GM10847 (cell line): Measurements from ENCODE around the gene CACHD1.

ENCODE experiments used
- POLR2A ChIP-seq: IDR thresholded peaks from 2 replicates; pipeline ENCODE4 v1.6.1; 2011; ENCODE audit not compliant: insufficient read length; ENCODE audit errors: extremely low read depth

Gene CACHD1

GRCh38 chr1:64482720-64483119, 12.8 kb downstream of the CACHD1 start:
- TF ChIP-seq POLR2A, result no peak

DNA sequence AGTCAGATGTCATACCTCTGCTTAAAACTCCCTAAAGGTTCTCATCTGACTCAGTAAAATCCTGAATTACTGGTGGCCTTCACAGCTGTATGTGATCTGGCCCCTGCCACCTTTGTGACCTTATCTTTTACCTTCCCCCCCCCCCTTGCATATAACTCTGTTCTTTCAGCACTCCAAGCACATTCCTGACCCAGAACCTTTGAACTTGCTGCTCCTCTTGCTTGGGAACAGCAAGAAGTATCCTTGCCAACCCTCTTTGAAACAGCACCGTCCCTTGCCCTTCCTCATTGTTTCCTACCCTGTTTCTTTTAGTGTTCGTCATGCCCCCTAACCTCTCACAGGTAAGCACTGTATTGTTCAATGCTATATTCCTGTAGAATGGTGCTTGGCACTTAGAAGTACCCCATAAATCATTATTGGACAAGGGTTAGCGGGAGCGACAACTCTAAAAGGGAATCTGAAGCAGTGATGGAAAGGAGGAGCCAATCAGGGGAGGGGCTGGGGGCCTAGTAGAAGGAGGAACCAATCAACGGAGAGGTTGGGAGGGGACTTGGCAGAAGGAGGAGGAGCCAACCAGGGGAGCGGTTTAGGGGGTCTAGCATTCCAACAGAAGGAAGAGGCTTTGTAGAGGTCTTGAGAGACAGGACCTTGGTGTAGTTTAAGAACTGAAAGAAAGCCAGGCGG, 13.9 kb downstream of the CACHD1 start:
- TF ChIP-seq POLR2A, result no peak

- TF ChIP-seq POLR2A, result no peak
These were observed 14.7 kb downstream of the CACHD1 start for GRCh38 chr1:64484651-64485050.

DNA sequence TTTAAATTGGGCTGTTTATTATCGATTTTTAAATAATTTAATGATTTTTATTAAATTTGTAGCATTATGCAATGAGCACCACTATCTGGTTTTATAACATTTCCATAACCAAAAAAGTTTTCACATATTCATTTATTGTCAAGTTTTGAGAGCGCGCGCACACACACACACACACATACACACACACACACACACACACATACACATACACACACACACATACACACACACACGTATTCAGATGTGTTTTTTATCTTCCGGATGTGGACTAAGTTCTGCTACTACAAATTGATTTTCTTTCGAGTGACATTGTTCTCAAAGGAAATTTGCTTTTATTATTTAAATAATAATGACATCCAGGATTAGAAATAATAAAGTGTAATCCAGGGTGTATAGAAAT, 16.3 kb downstream of the CACHD1 start:
- no peak for TF ChIP-seq POLR2A

- TF ChIP-seq POLR2A, result no peak
These were observed 17.1 kb downstream of the CACHD1 start for GRCh38 chr1:64487061-64487460.

DNA sequence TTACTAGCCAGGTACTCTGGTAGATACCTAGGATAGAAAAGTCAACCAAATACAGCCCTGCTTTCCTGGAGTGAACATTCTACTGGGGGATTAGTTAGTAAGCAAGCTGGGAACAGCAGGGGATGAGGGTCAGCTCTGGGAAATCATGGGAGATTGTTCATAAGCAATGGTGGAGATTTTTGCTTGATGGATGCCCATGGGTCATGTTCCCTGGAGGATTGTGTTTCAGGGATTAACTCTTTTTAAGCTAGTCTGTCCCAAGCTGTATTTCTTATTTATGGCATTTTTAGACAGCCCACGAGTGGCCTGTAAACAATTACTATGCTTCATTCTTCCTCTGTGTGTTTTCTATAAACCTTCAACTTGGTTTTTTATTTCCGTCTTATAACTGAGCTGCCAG, 18.9 kb downstream of the CACHD1 start:
- no peak for TF ChIP-seq POLR2A

DNA sequence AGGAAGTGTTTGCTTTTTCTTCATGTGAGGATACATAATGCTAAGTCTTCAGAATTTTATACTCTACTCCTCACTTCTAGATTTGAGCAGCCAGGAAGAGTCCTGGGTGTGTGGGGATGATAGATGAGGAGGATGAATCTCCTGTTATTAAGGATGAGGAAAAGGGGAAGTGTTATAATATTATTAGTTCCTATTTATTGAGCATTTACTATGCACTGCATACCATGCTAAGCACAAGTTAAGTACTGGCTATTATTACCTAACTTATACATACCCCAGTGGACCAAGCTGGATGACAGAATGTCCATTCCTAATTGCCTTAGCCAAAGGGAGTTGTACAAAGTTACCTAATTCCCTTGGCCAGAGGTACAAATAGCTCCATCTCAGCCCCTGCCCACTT, 19.8 kb downstream of the CACHD1 start:
- TF ChIP-seq POLR2A, result no peak

GRCh38 chr1:64490213-64490818, 20.4 kb downstream of the CACHD1 start:
- TF ChIP-seq POLR2A, result no peak

DNA sequence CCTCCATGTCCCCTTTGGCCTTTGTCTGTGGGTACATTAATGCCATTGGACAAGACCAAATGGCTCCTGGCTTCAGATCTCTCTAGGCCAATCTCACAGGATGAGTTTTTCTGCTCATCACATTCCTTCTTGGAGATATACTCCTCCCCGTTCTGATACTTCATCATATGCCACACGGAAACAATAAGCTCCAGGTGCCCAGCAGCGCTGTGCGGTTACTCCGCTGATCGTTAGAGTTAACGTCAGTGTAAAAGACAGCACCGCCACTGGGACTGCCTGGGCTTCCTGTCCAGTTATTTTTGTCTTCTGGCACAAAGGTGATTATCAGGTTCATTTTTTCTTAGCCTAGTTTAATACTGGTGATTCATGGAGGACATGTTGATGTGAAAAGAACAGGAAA, 22.5 kb downstream of the CACHD1 start:
- TF ChIP-seq POLR2A, result no peak

GRCh38 chr1:64493831-64494230, 23.9 kb downstream of the CACHD1 start:
- no peak for TF ChIP-seq POLR2A

- TF ChIP-seq POLR2A, result no peak
These were observed 24.7 kb downstream of the CACHD1 start for GRCh38 chr1:64494659-64495058.

DNA sequence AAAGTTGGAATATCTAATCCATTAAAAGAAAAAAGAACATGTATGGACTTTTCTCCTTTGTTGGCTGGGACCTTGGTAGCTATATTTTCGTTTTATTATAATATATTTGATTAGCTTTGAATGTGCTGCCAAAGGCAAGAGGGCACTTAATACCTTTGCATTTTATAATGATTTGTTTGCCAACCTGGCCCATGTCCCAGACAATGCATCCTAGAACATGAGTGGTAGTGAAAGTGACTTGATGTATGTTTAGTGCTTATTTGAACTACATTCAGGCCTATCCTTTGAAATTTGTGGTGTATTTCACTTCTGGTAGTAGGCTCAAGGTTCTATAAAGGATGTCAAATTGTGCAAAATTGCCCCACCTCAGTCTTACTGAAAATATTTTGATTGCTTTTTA, 25.9 kb downstream of the CACHD1 start:
- TF ChIP-seq POLR2A, result no peak

GRCh38 chr1:64496606-64497005, 26.7 kb downstream of the CACHD1 start:
- no peak for TF ChIP-seq POLR2A

DNA sequence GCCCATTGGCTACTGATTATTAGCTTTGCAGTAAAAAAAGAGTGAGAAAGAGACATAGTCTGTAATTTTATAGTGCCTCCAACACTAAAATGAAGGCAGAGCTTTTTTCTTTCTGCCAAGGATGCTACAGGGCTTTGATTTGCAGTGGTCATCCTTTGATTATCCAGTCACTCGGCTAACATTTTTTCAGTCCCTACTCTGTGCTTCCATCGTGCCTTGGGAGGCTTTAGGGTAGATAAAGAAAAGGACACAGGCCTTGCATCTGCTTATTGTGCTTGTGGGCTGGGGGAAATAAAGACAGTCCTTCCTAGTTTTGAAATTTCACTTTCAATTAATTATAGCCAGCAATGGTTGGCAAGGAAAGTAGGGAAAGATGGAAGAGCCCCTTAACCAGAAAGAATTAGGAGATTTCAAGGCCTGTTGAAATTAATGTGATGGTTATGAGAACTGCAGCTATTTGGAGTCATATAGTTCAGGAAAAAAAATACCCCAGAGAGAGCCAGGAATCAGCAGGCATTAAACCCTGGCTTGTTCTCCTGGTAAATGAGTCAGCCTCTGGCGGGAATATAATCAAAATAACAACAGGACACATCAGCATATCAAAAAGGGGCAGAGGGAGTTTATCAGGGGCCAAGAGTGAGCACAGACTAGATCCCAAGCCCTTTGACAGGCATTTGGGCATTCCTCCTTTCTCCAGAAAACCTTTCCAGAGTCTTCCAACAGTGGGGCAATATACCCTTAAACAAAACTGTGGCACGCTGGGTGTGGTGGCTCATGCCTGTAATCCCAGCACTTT, 27.4 kb downstream of the CACHD1 start:
- no peak for TF ChIP-seq POLR2A

GRCh38 chr1:64498325-64498724, 28.4 kb downstream of the CACHD1 start:
- TF ChIP-seq POLR2A, result no peak

- TF ChIP-seq POLR2A, result no peak
These were observed 29.1 kb downstream of the CACHD1 start for GRCh38 chr1:64499011-64499410.

DNA sequence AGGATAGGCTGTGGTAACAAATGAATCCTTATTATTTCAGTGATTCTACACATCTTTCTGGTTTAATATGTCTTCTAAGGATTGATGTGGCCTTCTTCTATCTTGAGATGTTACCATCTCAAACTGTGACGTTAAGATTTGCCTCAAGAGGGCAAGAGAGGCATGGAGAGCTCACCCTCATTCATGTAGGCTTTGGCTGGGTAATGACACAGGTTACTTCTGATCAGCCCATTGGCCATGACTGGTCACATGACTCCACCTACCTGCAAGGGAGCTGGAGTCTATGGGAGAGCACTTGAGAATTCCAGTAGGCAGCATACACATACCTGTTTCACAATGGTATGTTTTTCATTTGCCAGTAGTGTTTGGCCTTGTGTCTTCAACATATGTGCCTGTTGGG, 30.0 kb downstream of the CACHD1 start:
- TF ChIP-seq POLR2A, result no peak

DNA sequence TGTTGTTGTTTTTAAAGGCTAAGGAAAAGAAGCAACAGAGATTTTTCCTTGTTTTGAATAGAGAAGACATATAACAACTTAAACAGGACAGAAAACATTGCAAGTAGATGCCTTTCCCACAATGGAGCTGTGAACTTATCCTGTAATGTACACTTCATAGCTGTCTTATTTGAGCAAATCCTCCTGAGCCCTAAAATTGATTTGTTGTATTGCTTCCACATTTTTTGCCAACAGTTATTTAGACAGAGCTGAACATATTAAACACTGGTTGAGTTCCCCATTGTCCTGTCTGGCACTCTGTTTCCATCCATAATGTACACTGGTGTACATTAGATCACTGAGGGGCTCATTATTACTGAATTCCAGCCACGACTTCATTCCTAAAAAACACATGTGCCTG, 32.2 kb downstream of the CACHD1 start:
- TF ChIP-seq POLR2A, result no peak
